Activated CD8-positive, alpha-beta T cell treated with anti-CD3 and anti-CD28 coated beads, Interleukin-2, amount 10 ng/mL, durations not matched to agents 7 days and 5 days (primary cell): ENCODE data around the gene SAP130. TPM values are rescaled to one million over a fixed set of nuclear protein-coding genes. Genes with fewer than 3 reads are reported as not detected.
"Not testable (repeated sequence)": the region's sequence is repeated elsewhere in the genome, so short reads cannot be mapped to it uniquely, and the experiment has no call there.

ENCODE experiments used
- ATAC-seq: fragments of 150-1000 bp; cut with Tn5 transposase; one replicate; pipeline ENCODE4 v1.10.0; 2021; ENCODE audit warnings: moderate library complexity
- CTCF ChIA-PET: fragments of 350-600 bp; sonication (Branson Sonifier 250); formaldehyde crosslinking; loops from one replicate; lab custom pipeline; 2021; ENCODE audit warnings: antibody characterized with exemption; lab: Charles Lee
- POLR2A ChIA-PET: fragments of 350-600 bp; sonication (Branson Sonifier 250); formaldehyde crosslinking; loops from one replicate; lab custom pipeline; 2021; ENCODE audit warnings: antibody characterized with exemption; lab: Charles Lee
- DNase-seq: peaks from one replicate; pipeline ENCODE4 v3.0.0-alpha.2; 2020
- H3K27ac Mint-ChIP-seq: one replicate; pipeline ENCODE4 v1.8.0; 2021; ENCODE audit warnings: mild to moderate bottlenecking, mixed read lengths
- H3K27me3 Mint-ChIP-seq: one replicate; pipeline ENCODE4 v1.8.0; 2021; ENCODE audit warnings: low read depth, mixed read lengths
- H3K36me3 Mint-ChIP-seq: one replicate; pipeline ENCODE4 v1.8.0; 2021; ENCODE audit warnings: low read depth, mixed read lengths
- H3K4me1 Mint-ChIP-seq: one replicate; pipeline ENCODE4 v1.8.0; 2021; ENCODE audit warnings: low read depth, mixed read lengths
- H3K4me3 Mint-ChIP-seq: one replicate; pipeline ENCODE4 v1.8.0; 2021; ENCODE audit warnings: mild to moderate bottlenecking, mixed read lengths
- H3K9me3 Mint-ChIP-seq: one replicate; pipeline ENCODE4 v1.8.0; 2022; ENCODE audit warnings: mixed read lengths; ENCODE audit not compliant: insufficient read depth
- total RNA-seq, 2 experiments: library from RNA; stranded (reverse); gene quantifications; one replicate each; pipeline ENCODE4 v1.2.3, GENCODE V29; 2021

SAP130 gene
- total RNA-seq, 2 experiments from 2014 or later = 37.8 to 39.2 TPM

DNA sequence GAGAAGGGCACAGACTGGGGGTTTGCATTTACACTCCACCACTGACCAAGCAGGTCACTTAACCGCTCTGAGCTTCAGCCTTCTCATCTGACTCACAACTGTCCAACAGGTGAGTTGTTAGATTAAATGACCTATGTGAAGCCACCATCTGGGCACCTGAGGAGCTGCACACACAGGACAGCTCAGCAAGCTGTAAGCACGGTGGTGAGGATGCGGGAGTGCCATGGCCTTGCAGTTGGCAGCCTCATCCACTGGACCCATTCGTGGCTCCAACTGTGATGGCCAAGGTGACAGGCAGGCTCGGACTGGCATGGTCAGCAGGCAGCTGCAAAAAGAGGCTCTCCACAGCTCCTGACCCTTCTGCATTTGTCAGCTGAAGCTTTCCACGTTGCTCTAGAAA, 118.8 kb downstream of the SAP130 start:
- no peaks in the 10 kb centered on the region for H3K4me1 Mint-ChIP-seq
- DNase-seq (no peak), ATAC-seq (no peak)
- ChIA-PET CTCF (interaction anchor here (0.7 kb wide), 1 partner anchor 1104 kb away, joined by 3 read pairs; no protein-coding TSS in a partner anchor), POLR2A (no interaction called here)
- no peaks in the 10 kb centered on the region for H3K36me3 Mint-ChIP-seq
- no peaks in the 10 kb centered on the region for H3K9me3 Mint-ChIP-seq
- H3K27ac Mint-ChIP-seq = no peak overlapping the region
- peaks cover 3% of the 10 kb centered on the region for H3K27me3 Mint-ChIP-seq
- no peak overlapping the region for H3K4me3 Mint-ChIP-seq

DNA sequence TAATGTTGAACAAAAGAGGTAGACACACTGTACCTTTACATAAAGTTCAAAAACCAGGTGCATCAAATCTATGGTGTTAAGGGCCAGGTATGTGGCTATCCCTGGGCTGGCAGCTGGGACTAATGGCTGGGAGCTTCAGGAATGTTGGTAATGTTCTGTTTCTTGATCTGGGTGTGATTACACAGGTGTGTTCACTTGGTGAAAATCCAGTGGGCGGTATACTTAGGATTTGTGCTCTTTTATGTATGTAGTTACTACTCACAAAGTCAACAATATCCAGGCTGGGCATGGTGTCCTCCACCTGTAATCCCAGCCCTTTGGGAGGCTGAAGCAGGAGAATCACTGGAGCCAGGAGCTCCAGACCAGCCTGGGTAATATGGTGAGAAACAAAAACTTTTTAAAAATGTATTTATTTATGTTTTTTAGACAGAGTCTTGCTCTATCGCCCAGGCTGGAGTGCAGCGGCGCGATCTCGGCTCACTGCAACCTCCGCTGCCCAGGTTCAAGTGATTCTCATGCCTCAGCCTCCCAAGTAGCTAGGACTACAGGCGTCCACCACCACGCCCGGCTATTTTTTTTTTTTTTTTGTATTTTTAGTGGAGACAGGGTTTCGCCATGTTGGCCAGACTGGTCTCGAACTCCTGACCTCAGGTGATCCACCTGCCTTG, 120.0 kb downstream of the SAP130 start:
- H3K27ac Mint-ChIP-seq, H3K36me3 Mint-ChIP-seq, DNase-seq, ATAC-seq, POLR2A ChIA-PET, H3K9me3 Mint-ChIP-seq, H3K4me1 Mint-ChIP-seq, CTCF ChIA-PET, H3K27me3 Mint-ChIP-seq, H3K4me3 Mint-ChIP-seq: not testable (repeated sequence)

DNA sequence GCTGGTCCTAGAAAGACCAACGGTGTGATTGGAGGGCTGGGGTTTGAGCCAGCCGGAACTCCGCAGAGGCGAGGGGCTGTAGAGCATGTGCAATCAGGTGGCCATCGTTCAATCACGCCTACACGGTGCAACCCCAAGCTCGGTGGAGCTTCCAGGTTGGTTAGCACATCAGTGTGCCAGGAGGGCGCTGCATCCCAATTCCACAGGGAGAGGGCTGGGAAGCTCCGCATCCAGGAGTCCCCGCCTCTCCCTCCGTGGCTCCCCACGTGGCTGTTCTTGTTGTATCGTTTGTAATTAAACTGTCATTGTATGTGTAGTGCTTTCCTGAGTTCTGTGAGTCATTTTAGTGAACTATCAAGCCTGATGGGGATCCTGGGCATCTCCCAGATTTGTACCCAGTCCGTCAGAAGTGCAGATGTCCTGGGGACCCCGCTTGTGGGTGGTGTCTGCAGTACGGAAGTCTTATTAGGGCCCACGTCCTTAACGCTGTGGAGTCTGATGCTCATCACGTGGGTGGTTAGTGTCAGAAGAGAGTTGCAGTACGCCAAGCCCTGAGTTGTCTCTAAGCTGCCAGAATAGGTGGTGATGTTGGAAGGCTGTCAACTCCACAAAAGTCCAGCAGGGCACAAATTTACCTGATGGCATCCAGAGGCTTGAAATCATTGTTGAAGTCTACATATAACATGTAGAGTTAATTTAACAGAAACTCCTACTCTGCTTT, 121.5 kb downstream of the SAP130 start:
- Mint-ChIP-seq H3K4me1 (no peaks in the 10 kb centered on the region), H3K27ac (no peak overlapping the region), H3K36me3 (no peaks in the 10 kb centered on the region), H3K27me3 (peaks cover 3% of the 10 kb centered on the region), H3K9me3 (no peaks in the 10 kb centered on the region), H3K4me3 (no peak overlapping the region)
- DNase-seq (no peak), ATAC-seq (no peak)
- CTCF ChIA-PET = no interaction called here
- POLR2A ChIA-PET = no interaction called here

DNA sequence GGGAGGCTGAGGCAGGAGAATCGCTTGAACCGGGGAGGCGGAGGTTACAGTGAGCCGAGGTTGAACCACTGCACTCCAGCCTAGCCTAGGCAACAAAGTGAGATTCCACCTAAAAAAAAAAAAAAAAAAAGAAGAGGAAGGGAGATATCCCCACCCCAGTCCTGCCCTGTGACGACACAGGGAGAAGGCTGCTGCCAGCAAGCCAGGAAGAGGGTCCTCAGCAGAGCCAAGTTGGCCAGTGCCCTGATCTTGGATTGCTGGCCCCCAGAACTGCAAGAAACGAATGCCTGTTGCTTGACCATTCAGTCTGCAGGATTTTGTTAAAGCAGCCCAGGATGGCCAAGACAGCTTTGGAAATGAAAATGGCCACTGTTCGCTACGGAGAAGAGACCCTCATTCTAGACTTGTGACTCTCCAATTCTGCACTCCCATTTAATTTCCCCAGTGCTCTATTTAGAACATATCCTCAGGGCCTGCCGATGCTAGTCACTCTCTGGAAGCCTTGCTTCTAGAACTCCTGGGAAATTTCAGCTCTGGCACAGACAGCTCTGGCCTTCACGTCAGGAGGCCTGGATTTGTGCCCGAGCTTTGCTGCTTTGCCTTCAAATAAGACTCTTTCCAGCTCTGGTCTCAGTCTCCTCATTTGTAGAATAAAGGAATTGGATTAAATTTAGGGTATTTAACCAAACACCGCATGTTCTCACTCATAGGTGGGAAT, 126.4 kb downstream of the SAP130 start:
- ATAC-seq (no peak), DNase-seq (no peak)
- peaks cover 2% of the 10 kb centered on the region for H3K27me3 Mint-ChIP-seq
- H3K36me3 Mint-ChIP-seq = no peaks in the 10 kb centered on the region
- CTCF ChIA-PET = interaction anchor here (0.6 kb wide), 1 partner anchor 99 kb away, joined by 4 read pairs; no protein-coding TSS in a partner anchor
- no peak overlapping the region for H3K4me3 Mint-ChIP-seq
- no peaks in the 10 kb centered on the region for H3K4me1 Mint-ChIP-seq
- H3K27ac Mint-ChIP-seq = no peak overlapping the region
- no peaks in the 10 kb centered on the region for H3K9me3 Mint-ChIP-seq
- POLR2A ChIA-PET = no interaction called here

DNA sequence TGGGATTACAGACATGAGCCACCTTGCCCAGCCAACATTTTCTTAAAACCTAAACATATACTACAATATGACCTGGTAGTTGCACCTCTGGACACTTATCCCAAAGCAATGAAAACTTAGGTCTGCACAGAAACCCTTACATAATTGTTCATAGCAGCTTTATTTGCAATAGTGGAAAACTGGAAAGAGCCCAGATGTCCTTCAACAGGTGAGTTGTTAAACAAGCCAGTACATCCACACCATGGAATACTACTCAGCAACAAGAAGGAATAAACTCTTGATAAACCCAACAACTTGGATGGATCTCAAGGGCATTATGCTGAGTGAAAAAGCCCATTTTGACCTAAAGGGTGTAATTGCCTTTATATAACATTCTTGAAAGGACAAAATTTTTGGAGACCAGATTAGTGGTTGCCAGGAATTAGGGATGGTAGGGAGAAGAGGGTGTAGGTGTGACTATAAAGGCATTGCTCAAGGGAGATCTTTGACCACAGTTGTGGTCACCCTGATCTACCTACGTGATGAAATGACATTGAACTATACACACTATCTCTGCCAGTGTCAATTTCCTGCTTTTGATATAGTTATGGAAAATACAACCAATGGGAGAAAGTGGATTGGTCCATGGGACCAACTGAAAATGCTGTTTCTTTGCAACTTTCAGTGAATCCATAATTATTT, 130.2 kb downstream of the SAP130 start:
- Mint-ChIP-seq H3K36me3 (no peaks in the 10 kb centered on the region), H3K4me1 (no peaks in the 10 kb centered on the region), H3K9me3 (no peaks in the 10 kb centered on the region), H3K27me3 (peaks cover 2% of the 10 kb centered on the region), H3K27ac (no peak overlapping the region), H3K4me3 (no peak overlapping the region)
- ATAC-seq (no peak), DNase-seq (no peak)
- ChIA-PET POLR2A (no interaction called here), CTCF (interaction anchor here (0.6 kb wide), 1 partner anchor 743 kb away, joined by 3 read pairs; no protein-coding TSS in a partner anchor)

DNA sequence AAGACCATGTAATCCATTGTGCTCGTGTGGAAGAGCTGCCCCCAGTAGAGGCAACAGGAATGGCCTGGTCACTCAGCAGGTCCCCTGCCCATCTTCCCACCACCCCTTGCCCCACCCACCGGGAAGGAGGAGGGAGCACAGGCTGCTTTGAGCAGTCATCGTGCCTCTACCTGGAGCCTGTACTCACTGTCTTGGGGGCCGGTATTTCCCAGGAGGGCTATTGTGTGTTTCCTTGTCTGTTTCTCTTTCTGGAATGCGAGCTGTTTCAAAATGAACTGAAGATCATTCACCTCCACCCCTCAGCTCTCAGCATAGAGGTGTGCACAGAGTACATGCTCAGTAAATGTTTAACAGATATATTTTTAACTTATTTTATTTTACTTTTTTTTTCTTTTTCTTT, 134.4 kb downstream of the SAP130 start:
- no peak overlapping the region for H3K4me3 Mint-ChIP-seq
- ATAC-seq (no peak), DNase-seq (no peak)
- H3K4me1 Mint-ChIP-seq = peaks cover 10% of the 10 kb centered on the region
- H3K27ac Mint-ChIP-seq = no peak overlapping the region
- peaks cover 2% of the 10 kb centered on the region for H3K27me3 Mint-ChIP-seq
- ChIA-PET POLR2A (no interaction called here), CTCF (interaction anchor here (0.6 kb wide), 1 partner anchor 171 kb away, joined by 3 read pairs; no protein-coding TSS in a partner anchor)
- no peaks in the 10 kb centered on the region for H3K36me3 Mint-ChIP-seq
- no peaks in the 10 kb centered on the region for H3K9me3 Mint-ChIP-seq

DNA sequence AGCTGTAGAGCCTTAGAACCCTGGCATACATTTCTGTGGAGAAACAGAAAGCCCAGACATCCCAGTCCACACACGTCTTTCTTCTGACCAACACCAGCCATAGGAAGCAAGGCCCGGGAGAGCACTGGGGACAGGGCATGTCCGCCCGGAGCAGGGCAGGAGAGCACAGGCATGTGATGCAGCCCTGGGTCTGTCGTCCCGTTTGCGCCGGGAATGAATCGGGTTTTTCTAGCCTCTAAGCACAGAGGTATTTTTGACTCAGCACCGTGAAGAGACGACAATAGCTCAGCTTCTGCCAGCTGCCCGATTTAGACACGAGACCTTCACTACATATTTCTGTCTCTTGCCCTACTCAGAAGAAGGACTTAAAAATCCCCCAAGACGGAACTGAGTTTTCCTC, 134.8 kb downstream of the SAP130 start:
- peaks cover 11% of the 10 kb centered on the region for H3K4me1 Mint-ChIP-seq
- CTCF ChIA-PET = no interaction called here
- H3K9me3 Mint-ChIP-seq = no peaks in the 10 kb centered on the region
- no peak overlapping the region for H3K4me3 Mint-ChIP-seq
- POLR2A ChIA-PET = no interaction called here
- ATAC-seq (no peak), DNase-seq (no peak)
- no peaks in the 10 kb centered on the region for H3K36me3 Mint-ChIP-seq
- peaks cover 2% of the 10 kb centered on the region for H3K27me3 Mint-ChIP-seq
- H3K27ac Mint-ChIP-seq = no peak overlapping the region

DNA sequence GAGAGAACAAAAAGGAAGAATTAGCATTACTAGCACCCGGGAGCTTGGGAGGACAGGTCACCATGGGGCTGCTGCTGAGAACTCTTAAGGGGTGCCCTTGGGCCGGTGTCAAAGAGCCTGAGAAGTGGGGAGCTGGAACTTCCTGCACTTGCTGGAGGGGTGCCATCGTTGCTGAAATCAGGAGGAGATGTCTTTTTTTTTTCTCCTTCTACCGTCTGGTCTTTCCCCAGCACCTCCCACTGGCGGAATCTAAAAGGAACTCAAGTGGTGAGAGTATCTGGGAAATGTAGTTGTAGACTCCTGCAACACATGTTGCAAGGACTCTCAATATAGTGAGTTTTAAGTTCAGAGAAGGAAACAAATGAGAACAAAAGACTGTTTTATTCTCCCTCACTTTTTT, 136.0 kb downstream of the SAP130 start:
- POLR2A ChIA-PET = no interaction called here
- no peak for DNase-seq
- CTCF ChIA-PET = no interaction called here
- no peaks in the 10 kb centered on the region for H3K36me3 Mint-ChIP-seq
- ATAC-seq = no peak
- H3K27ac Mint-ChIP-seq = no peak overlapping the region
- no peaks in the 10 kb centered on the region for H3K9me3 Mint-ChIP-seq
- H3K27me3 Mint-ChIP-seq = no peaks in the 10 kb centered on the region
- no peak overlapping the region for H3K4me3 Mint-ChIP-seq
- peaks cover 22% of the 10 kb centered on the region for H3K4me1 Mint-ChIP-seq

Other genes starting within 250 kb of the SAP130 start
- gene WDR33, start 216.9 kb downstream of the SAP130 start, total RNA-seq = 10 to 100 TPM; 64.3 to 68.3 TPM
- 10 to 100 TPM; 51.1 to 52.5 TPM for gene POLR2D, start 169.9 kb downstream of the SAP130 start, total RNA-seq
- gene AMMECR1L, start 142.1 kb downstream of the SAP130 start, total RNA-seq = 10 to 100 TPM; 14.5 to 15.0 TPM
- gene UGGT1, start 63.1 kb upstream of the SAP130 start, total RNA-seq = 10 to 100 TPM; 60.3 to 63.7 TPM